ENCODE data around the gene KCNIP2. TPM values are rescaled to one million over a fixed set of nuclear protein-coding genes. Genes with fewer than 3 reads are reported as not detected.

Gene KCNIP2
- polyA plus RNA-seq (ENCODE audit: insufficient read length in 3 of 3): 1 to 10 TPM; 3.8 to 8.4 (median 7.3) TPM
- long read RNA-seq, donor 1: 0 reads
- long read RNA-seq, donor 2: 0 reads
- long read RNA-seq, donor 3: 0 reads
- long read RNA-seq, donor 4: 0 reads
- long read RNA-seq, donor 5: 0 reads
- long read RNA-seq, donor 6: 0 reads
- long read RNA-seq, donor 7: 0 reads
- long read RNA-seq, donor 8: 0 reads
- long read RNA-seq, donor 9: 0 reads
- long read RNA-seq, donor 10: 0 reads
- long read RNA-seq, donor 11: 0 reads
- long read RNA-seq, donor 12: 0 reads
- long read RNA-seq, donor 13: 0 reads
- long read RNA-seq, donor 14: 0 reads
- long read RNA-seq, donor 15: 0 reads
- long read RNA-seq, donor 16: 0 reads

GRCh38 chr10:101843032-101844021 lies at the start of gene KCNIP2:
TSS of gene KCNIP2 (minus strand) at chr10:101843800. CDS start at chr10:101843568, 232 bp downstream.
- no peak for DNase-seq

GRCh38 chr10:101892782-101893391 lies 49.3 kb upstream of the KCNIP2 start:
- no peak for DNase-seq

- DNase-seq: peak; percentile 67
Measured at GRCh38 chr10:101889256-101890210, 45.9 kb upstream of the KCNIP2 start.

GRCh38 chr10:101888251-101888949 lies 44.8 kb upstream of the KCNIP2 start:
- no peak for DNase-seq

GRCh38 chr10:101887775-101888174 lies 44.2 kb upstream of the KCNIP2 start:
- DNase-seq: no peak

GRCh38 chr10:101886521-101887312 lies 43.1 kb upstream of the KCNIP2 start:
- DNase-seq: no peak

- DNase-seq: no peak
Measured at GRCh38 chr10:101881036-101881774, 37.6 kb upstream of the KCNIP2 start.

- DNase-seq: no peak
Measured at GRCh38 chr10:101880232-101880573, 36.6 kb upstream of the KCNIP2 start.

- no peak for DNase-seq
Measured at GRCh38 chr10:101879456-101880231, 36.0 kb upstream of the KCNIP2 start.

GRCh38 chr10:101878869-101879268 lies 35.3 kb upstream of the KCNIP2 start:
- DNase-seq: no peak

- no peak for DNase-seq
Measured at GRCh38 chr10:101875068-101875688, 31.6 kb upstream of the KCNIP2 start.

- DNase-seq: no peak
Measured at GRCh38 chr10:101874252-101874651, 30.7 kb upstream of the KCNIP2 start.

GRCh38 chr10:101867931-101868330 lies 24.3 kb upstream of the KCNIP2 start:
- no peak for DNase-seq

GRCh38 chr10:101859530-101859929 lies 15.9 kb upstream of the KCNIP2 start:
- no peak for DNase-seq

- DNase-seq: no peak
Measured at GRCh38 chr10:101858723-101859500, 15.3 kb upstream of the KCNIP2 start.

GRCh38 chr10:101857802-101858476 lies 14.3 kb upstream of the KCNIP2 start:
- no peak for DNase-seq
